Adrenal gland (tissue), 5 donors: ENCODE results near the gene FBXW8.

ENCODE experiments used
- POLR2A ChIP-seq, 2 donors: fragments of 450-650 bp; IDR thresholded peaks; one replicate each; pipeline ENCODE4 v1.6.1; 2017; ENCODE audit warnings: antibody characterized with exemption in 2 of 2, mild to moderate bottlenecking in 2 of 2, moderate library complexity in 1 of 2
- TF ChIP-seq, protein P1 (sequence below), 6 experiments: fragments of 450-650 bp in 4 of 6; fragments of 200-600 bp in 2 of 6; sonication (generic) in 1 of 6; IDR thresholded peaks; 1 replicate in 5 of 6; 2 replicates in 1 of 6; pipeline versions ENCODE4 v1.5.1 to v1.8.0; 2016 to 2021; ENCODE audit warnings: antibody characterized with exemption in 6 of 6, mild to moderate bottlenecking in 2 of 6, moderate library complexity in 1 of 6
- donor health status: DM: no; HTN: no; CAD: no.

- no peak for TF ChIP-seq POLR2A (IDR thresholded peaks at IDR 0.05)
- TF ChIP-seq, protein P1, sequence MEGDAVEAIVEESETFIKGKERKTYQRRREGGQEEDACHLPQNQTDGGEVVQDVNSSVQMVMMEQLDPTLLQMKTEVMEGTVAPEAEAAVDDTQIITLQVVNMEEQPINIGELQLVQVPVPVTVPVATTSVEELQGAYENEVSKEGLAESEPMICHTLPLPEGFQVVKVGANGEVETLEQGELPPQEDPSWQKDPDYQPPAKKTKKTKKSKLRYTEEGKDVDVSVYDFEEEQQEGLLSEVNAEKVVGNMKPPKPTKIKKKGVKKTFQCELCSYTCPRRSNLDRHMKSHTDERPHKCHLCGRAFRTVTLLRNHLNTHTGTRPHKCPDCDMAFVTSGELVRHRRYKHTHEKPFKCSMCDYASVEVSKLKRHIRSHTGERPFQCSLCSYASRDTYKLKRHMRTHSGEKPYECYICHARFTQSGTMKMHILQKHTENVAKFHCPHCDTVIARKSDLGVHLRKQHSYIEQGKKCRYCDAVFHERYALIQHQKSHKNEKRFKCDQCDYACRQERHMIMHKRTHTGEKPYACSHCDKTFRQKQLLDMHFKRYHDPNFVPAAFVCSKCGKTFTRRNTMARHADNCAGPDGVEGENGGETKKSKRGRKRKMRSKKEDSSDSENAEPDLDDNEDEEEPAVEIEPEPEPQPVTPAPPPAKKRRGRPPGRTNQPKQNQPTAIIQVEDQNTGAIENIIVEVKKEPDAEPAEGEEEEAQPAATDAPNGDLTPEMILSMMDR (IDR thresholded peaks at IDR 0.05): no peak
Observed at GRCh38 chr12:117007577-117007976, 96.8 kb downstream of the FBXW8 start.
